Stimulated activated naive CD8-positive, alpha-beta T cell treated with anti-CD3 and anti-CD28 coated beads, Interleukin-15, Interleukin-2, amounts not matched to agents 100 U/mL and 50 U/mL, for 24 hours (primary cell): ENCODE results near the gene STOML1.
A peak's percentile ranks its signal among the peaks of the same experiment; 100 is the strongest.
"Not testable (repeated sequence)": the region's sequence is repeated elsewhere in the genome, so short reads cannot be mapped to it uniquely, and the experiment has no call there.

Experiments
- ATAC-seq: fragments of 150-1000 bp; cut with Tn5 transposase; one replicate; pipeline ENCODE4 v1.10.0; 2021
- DNase-seq: peaks from one replicate; pipeline ENCODE4 v3.0.0; 2021

STOML1 gene

GRCh38 chr15:73987250-73987649, 4.8 kb downstream of the STOML1 start:
- no peak for ATAC-seq

DNA sequence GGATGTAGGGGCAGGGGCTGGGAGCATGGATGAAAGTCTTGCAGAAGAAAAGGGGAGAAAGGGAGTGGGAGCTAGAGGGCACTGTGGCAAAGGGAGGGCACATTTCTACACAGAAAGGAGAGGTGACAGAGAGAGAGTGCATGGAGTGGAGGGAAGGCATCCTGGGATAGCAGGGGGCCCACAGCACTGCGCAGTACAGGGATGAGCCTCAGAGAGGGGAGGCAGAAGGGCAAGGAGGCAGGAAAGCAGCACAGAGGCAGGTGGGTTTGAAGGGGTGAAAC, 5.4 kb downstream of the STOML1 start:
- ATAC-seq: no peak
- no peak for DNase-seq

More at GRCh38 chr15:73987250-73987649, 4.8 kb downstream of the STOML1 start:
- no peak for DNase-seq

DNA sequence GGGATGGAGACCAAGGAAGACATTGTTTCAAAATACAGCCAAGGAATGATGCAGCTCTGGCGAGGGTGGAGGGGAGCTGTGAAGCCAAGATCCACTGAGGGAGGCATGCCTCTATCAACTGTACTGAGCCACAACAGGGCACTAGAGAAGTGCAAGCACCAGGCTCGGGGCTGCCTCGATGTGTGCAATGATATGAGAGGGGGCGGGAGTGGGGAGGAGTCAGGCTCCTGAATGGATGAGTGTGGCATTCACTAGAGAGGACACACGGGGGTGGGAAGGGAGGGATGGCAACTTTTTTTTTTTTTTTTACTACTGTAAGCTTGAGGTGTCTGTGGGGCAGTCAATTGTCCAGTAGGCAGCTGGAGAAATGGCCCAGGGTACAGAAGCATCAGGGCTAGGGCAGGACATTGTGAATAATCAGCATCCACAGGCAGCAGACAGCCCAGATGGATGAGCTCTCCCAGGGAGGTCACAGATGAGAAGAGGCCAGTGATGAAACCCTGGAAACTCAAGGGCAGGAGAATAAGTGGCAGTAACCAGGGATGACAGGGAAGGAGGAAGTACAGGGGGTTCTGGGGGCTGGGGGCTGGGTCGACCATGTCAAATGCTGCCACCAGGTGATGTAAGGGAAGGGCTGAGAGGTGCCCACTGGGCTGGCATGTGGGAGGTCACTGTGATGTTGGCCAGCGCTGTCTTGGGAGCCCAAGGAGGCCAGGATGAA, 5.9 kb downstream of the STOML1 start:
- DNase-seq: no peak
- no peak for ATAC-seq

DNA sequence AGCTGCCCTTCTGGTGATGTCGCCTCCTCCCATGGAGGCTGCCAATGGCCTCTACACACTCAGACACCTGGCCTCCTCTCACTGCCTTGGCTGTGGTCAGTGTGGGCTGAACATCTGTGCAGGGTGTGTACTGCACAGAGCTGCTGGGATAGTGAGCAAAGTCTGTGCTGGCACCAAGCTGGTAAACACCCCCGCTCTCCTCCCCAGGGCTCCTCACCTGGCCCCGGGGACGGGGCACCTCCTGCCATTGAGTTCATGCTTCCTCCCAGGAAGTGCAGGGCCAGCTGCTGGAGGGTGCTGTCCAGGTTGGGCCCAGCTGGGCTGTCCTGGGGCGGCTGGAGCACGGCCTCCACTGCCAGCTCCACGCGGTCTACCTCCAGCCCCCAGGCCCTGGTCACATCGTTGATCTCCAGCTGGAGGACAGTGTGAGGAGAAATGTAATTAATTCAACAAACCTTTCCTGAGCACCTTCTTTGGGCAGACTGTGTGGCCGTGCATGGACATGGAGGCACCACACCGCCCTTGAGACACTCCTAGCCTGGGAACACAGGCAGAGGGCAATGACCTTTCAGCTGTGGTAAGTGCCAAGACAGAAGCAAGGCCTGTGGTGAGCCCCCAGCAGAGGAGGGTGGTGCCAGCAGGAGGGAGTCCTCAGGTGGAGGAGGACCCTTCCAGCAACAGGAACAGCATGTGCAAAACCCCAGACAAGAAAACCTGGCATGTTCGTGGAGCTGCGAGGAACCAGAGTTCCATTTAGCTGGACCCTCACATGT, 6.8 kb downstream of the STOML1 start:
- DNase-seq: no peak
- ATAC-seq: no peak

GRCh38 chr15:73984208-73984979, 7.7 kb downstream of the STOML1 start:
- no peak for ATAC-seq
- no peak for DNase-seq

DNA sequence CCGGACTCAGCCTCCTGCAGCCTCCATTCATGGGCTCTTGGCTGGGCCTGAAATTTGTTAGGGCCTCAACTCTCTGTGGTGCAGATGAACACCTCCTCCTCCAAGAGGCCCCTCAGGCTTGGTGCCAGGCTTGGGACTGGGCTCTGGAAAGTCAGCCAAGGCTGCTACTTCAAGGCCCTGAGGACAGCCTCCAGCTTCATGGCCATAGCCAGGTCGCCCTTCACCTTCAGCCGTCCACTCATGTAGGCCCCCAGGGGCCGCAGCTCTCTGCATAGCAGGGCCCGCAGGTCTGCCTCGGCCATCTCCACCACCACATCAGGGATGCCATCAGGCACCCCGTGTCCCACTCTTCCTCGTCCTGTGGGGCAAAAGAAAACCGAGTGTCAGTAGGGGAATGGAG, 8.3 kb downstream of the STOML1 start:
- DNase-seq (no peak), ATAC-seq (no peak)

DNA sequence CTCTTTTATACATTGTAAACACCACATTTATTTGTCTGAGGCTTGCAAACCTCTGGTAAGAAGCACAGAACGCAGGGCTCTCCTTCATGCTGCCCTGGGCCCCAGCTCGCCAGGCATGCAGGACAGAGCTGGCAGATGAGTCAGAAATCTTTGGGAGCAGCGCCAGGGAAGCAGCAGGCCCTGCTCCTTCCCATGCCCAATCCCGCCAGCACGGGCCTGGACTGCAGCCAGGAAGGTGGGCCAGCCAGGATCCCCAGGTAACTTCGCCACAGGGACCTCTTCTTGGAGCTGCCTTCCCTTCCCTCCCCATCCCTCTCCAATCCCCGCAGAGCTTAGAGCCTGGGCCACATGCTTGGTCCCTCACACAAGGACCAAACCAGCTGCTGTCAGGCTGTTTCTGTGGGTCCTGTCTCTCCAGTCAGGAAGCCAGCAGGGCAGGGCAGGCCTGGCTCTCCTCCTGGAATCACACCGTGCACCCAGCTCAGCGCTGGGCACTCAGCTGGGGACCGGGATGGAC, 8.8 kb downstream of the STOML1 start:
- ATAC-seq: no peak
- DNase-seq: no peak

- peak; percentile 62 for DNase-seq
- ATAC-seq: peak; percentile 74
Observed at GRCh38 chr15:73982222-73982962, 9.7 kb downstream of the STOML1 start.

DNA sequence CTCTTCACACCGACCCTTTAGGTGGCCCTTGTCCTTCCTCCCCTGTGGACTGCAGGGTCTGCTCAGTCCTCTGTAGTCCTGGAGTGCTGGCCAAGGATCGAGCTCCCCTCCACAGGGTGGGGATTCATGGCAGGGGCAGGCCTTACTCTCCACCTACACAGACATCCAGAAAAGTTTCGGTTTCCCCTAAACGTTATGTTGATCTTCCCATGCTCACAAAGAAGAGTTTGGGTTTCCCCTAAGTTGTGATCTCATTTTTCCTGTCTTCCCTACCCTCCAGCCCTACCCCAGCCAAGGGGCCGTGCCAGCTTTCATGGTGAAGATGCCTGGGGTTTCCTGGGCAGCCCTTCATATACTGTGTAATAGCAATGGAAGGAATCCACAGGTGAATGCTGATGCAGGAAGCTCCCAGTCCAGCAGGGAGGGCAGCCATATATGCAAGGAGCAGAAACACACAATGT, 10.3 kb downstream of the STOML1 start:
- peak; percentile 51 for ATAC-seq
- DNase-seq: no peak

DNA sequence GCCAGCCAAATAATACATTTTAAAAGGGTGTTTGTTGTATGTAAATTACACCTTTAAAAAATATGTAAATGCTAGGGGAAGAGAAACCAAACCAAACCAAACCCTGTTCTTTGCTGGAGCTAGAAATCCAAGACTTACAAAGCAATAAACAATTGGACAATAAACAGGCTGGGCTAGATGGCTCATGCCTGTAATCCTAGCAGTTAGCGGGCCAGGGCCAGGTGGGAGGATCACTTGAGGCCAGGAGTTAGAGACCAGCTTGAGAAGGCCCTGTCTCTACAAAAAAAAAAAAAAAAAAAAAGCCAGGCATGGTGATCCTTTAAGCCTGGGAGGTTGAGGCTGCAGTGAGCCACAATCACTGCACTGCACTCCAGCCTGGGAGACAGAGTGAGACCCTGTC, 12.5 kb downstream of the STOML1 start:
- DNase-seq (no peak), ATAC-seq (no peak)

- ATAC-seq (no peak), DNase-seq (no peak)
Observed at GRCh38 chr15:73978896-73979295, 13.2 kb downstream of the STOML1 start.

DNA sequence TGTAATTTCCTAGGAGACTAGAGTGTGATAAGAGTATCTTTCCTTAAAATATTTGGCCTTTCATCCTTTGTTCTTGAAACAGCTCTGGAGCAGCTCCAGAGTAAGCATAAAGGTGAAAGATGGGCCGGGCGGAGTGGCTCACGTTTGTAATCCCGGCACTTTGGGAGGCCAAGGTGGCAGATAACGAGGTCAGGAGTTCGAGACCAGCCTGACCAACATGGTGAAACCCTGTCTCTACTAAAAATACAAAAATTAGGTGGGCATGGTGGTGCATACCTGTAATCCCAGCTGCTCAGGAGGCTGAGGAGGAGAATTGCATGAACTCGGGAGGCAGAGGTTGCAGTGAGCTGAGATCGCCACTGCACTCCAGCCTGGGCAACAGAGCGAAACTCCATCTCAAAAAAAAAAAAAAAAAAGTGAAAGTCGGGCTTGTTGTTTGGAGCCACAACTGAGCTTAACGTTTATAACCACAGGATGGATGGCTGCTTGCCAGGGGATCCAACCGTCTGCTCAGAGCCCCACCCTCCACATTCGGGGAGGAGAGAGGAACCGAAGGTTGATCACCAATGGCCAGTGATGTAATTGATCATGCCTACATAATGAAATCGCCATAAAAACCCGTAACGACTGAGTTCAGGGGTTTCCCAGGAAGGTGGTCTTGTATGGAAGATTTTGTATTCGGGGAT, 16.5 kb downstream of the STOML1 start:
- not testable (repeated sequence) for ATAC-seq
- DNase-seq: peak; percentile 41

GRCh38 chr15:73973683-73974200, 18.4 kb downstream of the STOML1 start:
- not testable (repeated sequence) for DNase-seq, ATAC-seq

- ATAC-seq (peak; percentile 87), DNase-seq (peak; percentile 83)
Observed at GRCh38 chr15:73972984-73973682, 19.0 kb downstream of the STOML1 start.

DNA sequence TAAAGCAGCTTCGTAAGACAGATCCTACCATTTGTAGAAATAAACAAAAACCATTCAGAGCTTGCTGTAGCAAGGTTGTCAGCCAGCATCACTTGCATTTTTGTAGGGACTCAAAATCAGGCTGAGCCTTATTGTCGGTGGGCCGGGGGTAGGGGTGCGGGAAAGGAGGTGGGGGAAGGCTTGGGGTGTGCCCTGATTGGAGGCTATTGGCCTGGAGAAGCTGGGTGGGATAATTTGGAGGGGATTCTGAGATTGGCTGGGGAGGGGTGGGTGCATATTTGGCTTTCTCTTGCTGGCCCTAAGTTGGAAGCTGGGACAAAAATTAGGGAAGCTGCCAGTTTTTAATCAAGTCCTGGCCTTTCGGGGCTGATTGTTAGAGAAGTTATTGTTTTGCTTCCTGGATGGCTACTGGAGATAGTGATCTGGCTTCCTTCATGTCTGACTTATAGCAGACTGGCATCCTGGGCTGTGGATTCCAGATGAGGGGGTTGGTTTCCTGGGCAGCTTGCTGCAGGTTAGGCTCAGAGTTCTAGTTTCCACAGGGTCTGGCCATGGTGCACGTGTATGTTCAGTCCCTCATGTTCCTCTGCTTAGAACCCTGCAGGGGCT, 22.8 kb downstream of the STOML1 start:
- ATAC-seq (no peak), DNase-seq (no peak)

- no peak for ATAC-seq
- DNase-seq: no peak
Observed at GRCh38 chr15:73968461-73968860, 23.6 kb downstream of the STOML1 start.

DNA sequence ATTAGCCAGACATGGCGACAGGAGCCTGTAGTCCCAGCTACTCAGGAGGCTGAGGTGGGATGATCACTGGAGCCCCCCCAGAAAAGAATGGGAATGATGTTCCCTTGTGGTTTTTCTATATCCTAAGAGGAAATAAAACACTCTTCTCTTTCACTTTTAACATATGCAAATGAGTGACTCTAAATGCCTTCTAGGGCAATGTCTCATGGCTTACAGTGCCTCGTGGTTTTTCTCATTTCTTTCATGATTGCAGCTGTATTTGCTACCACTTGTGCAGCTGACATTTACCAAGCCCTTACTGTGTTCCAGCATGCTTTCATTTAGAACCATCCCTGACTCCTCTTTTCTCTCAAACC, 26.4 kb downstream of the STOML1 start:
- ATAC-seq: peak; percentile 90
- DNase-seq: no peak

- DNase-seq (peak; percentile 68), ATAC-seq (peak; percentile 75)
Observed at GRCh38 chr15:73965094-73965757, 26.9 kb downstream of the STOML1 start.

GRCh38 chr15:73964736-73965093, 27.4 kb downstream of the STOML1 start:
- peak; percentile 77 for ATAC-seq
- peak; percentile 91 for DNase-seq

DNA sequence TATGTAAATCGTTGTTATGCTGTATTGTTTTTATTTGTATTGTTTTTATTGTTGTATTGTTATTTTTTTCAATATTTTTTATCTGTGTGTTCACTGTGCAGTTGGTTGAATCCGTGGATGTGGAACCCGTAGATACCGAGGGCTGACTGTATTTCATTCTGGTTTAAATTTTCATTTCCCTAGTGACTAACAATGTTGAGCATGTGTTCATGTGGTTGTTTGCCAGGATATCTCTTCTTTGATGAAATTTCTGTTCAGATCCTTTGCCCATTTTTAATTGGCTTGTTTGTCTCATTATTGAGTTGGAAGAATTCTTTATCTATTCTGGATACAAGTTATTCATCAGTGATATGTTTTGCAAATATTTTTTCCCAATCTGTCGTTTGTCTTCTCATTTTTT, 29.7 kb downstream of the STOML1 start:
- ATAC-seq (no peak), DNase-seq (no peak)
